Measurements from ENCODE around the gene MID2.
"Not testable (repeated sequence)": the region's sequence is repeated elsewhere in the genome, so short reads cannot be mapped to it uniquely, and the experiment has no call there.

Gene MID2

DNA sequence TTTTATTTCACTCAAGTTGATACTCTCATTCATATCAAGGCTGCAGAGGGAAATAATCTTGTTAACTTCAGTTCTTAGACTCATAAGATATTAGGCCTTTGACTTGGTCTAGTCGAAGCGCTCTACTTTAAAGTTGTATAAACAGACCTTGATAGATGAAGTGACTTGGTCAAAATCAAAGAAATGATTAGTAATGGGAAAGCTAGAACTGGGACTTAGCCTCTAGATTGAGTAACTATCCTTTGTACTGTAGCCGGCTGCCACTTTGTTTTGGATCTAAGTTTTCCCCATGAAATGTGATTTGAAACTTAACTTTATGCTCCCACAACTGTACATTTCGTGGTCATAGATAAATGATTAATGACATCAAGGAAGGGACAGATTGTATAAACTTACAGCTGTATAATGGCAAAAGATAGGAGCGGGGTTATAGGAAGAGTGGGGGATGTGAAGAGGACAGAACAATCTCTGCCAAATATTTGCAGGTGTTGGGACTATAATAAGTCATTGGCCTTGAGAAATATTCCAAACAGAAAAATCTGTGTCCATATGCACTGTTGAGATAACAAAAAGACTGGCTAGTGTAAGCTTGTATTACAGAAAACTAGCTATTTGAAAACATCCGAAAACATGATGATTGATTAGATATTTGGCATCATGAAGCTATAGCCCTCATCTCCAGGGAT, 17.2 kb downstream of the MID2 start:
- DNase-seq (ENCODE audit: low spot score), result no peak
- Histone ChIP-seq H3K27ac (no peak overlapping the region), H3K4me3 (no peak overlapping the region)
- no peak for TF ChIP-seq CTCF (IDR thresholded peaks at IDR 0.05)

DNA sequence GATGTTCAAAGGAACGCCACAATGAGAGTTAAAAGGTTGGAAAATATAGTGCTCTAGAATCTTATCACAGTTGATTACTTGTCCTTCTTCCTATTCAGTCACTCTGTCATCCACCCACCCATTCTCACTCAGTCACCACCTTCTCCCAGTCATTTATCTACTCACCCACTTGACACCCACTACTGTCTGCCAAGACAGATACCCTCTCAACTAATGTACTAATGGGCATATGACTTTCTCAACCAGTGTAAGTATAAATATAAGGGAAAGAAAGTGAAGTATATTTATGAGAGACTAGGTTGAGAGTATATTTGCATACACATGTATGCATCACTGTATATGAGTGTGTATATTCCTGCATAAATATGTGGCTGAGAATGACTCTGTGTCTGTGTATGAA, 20.0 kb downstream of the MID2 start:
- TF ChIP-seq CTCF (IDR thresholded peaks at IDR 0.05), result no peak
- H3K27ac ChIP-seq, result no peak overlapping the region
- H3K4me3 ChIP-seq, result no peak overlapping the region
- no peak for DNase-seq (ENCODE audit: low spot score)

GRCh38 chrX:107848591-107848990, 22.9 kb downstream of the MID2 start:
- DNase-seq (ENCODE audit: low spot score), result no peak
- no peak overlapping the region for H3K27ac ChIP-seq
- no peak for TF ChIP-seq CTCF (IDR thresholded peaks at IDR 0.05)
- no peak overlapping the region for H3K4me3 ChIP-seq

- no peak overlapping the region for H3K27ac ChIP-seq
- no peak overlapping the region for H3K4me3 ChIP-seq
- no peak for DNase-seq (ENCODE audit: low spot score)
- TF ChIP-seq CTCF (IDR thresholded peaks at IDR 0.05), result no peak
These were observed 24.2 kb downstream of the MID2 start for GRCh38 chrX:107849747-107850421.

DNA sequence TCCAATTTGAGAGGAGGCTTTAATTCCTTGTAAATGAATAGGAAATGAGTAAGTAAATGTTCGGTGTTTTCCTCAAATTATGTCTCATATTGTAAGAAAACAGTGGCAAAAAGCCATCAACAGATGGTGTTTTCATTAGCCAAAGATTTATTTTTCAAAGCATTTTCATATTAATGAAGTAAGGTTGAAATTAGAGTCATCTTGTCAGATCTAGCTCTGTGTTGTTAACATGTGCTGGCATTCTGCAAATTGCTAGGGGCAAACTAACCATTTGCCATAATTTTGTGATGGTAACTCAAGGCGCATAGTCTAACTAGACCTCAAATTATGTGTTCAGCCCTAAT, 24.7 kb downstream of the MID2 start:
- H3K27ac ChIP-seq, result no peak overlapping the region
- DNase-seq (ENCODE audit: low spot score), result no peak

DNA sequence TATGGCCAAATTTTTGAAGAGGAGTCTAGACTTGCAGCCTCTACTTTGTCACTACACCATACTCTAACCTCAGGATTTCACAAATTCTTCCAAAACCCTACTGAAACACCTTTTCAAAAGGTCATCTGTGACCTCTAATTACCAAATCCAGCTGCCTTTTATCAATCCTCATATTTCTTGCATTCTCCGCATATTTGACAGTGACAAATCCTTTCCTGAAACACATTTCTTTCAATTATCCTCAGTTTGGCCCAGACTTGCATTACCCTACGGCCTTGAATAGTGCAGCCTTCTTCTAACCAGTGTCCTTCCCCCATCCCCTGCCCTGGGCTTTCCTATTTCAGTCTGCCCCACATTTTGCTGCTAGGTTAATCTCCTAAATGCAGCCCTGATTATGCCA, 25.5 kb downstream of the MID2 start:
- DNase-seq (ENCODE audit: low spot score), result no peak
- no peak overlapping the region for H3K27ac ChIP-seq
- no peak overlapping the region for H3K4me3 ChIP-seq
- TF ChIP-seq CTCF (IDR thresholded peaks at IDR 0.05), result no peak

More for the DNA sequence above, 24.7 kb downstream of the MID2 start:
- TF ChIP-seq CTCF (IDR thresholded peaks at IDR 0.05), result no peak
- no peak overlapping the region for H3K4me3 ChIP-seq

- not testable (repeated sequence) for H3K27ac ChIP-seq; DNase-seq (ENCODE audit: low spot score); H3K4me3 ChIP-seq
These were observed 26.0 kb downstream of the MID2 start for GRCh38 chrX:107851665-107852064.
